Esophagus (tissue), 2 donors: ENCODE data around the gene STKLD1. TPM values are rescaled to one million over a fixed set of nuclear protein-coding genes. Genes with fewer than 3 reads are reported as not detected.

ENCODE experiments used
- H3K27ac ChIP-seq, 2 donors: one replicate each; pipeline ENCODE4 v1.5.1; 2013; ENCODE audit warnings: low read depth in 2 of 2, mild to moderate bottlenecking in 2 of 2, inconsistent platforms in 1 of 2, low read length in 1 of 2, moderate library complexity in 1 of 2
- H3K27me3 ChIP-seq, 2 donors: one replicate each; pipeline ENCODE4 v1.6.1; 2013; ENCODE audit warnings: low read length in 2 of 2, control low read depth in 1 of 2, mild to moderate bottlenecking in 1 of 2; ENCODE audit not compliant: insufficient read depth in 2 of 2, control insufficient read depth in 1 of 2
- H3K36me3 ChIP-seq, 2 donors: one replicate each; pipeline ENCODE4 v1.6.1; 2013; ENCODE audit warnings: low read length in 1 of 2; ENCODE audit not compliant: control insufficient read depth in 2 of 2, insufficient read depth in 2 of 2
- H3K4me1 ChIP-seq, 2 donors: one replicate each; pipeline ENCODE4 v1.6.1; 2013; ENCODE audit warnings: low read length in 1 of 2; ENCODE audit not compliant: control insufficient read depth in 2 of 2, insufficient read depth in 2 of 2
- H3K4me3 ChIP-seq, 2 donors: one replicate each; pipeline ENCODE4 v1.5.1; 2013; ENCODE audit warnings: low read length in 2 of 2, mild to moderate bottlenecking in 2 of 2, low read depth in 1 of 2, moderate library complexity in 1 of 2
- H3K9me3 ChIP-seq, 2 donors: one replicate each; pipeline ENCODE4 v1.6.1; 2013; ENCODE audit warnings: mild to moderate bottlenecking in 2 of 2, low read depth in 1 of 2, low read length in 1 of 2, moderate library complexity in 1 of 2; ENCODE audit not compliant: control insufficient read depth in 2 of 2, insufficient read depth in 1 of 2
- WGBS, 2 donors: extraction: QIAGEN DNeasy Blood & Tissue Kit; methylation state at CpG; one replicate each; pipeline ENCODE4 v1.1.7; 2013; 5-methylcytosine and 5-hydroxymethylcytosine counted together
- polyA plus RNA-seq, 2 donors: library from polyadenylated mRNA; stranded (reverse); fragments of 200-250 nt; gene quantifications; one replicate each; pipeline ENCODE4 v1.2.3, GENCODE V29; 2013
- donor health status: healthy with polysubstance abuse.
- donor health status: Bipolar disorder and iron deficiency.

STKLD1 gene
- polyA plus RNA-seq, 2 donors, result 0.49 to 1.3 TPM

DNA sequence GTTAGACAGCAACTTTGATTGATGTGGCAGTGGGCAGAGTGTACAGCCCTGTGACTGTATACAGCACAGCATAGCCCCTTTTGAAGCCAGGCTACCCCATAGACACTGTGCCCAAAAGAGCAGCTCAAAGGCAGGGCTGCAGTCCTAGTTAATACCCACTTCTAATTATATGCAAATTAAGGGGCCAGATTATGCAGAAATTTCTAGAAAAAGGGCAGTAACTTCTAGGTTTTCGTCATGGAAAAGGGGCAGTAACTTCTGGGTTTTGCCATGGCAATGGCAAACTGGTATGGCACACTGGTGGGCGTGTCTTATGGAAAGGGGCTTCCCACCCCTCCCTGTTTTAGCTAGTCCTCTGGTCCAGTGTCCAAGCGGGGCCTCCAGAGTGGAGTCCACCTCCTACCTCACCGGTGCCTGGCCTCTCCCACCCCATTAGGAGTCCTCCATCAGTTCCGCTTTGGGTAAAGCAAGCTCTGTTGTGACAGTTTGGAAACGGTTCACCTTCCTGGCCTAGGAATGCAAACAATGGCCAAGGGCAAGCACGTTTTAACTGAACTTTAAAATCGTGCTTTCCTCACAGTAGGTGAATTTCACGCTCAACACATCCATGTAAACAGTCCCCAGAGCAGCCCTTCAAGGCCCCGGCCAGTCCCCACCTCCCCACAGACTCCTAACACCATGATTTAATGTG, 51.6 kb downstream of the STKLD1 start:
- Histone ChIP-seq H3K4me3 (peak overlapping the region in 1 of 2 donors; percentile 29), H3K27me3 (no peaks in the 10 kb centered on the region), H3K4me1 (peaks cover 0 to 5% of the 10 kb centered on the region in 2 donors), H3K27ac (no peak overlapping the region), H3K36me3 (peaks cover 0 to 3% of the 10 kb centered on the region in 2 donors), H3K9me3 (no peaks in the 10 kb centered on the region)
- 56 to 57% methylated on average over 10 of the region's 10 CpGs for WGBS, 2 donors

DNA sequence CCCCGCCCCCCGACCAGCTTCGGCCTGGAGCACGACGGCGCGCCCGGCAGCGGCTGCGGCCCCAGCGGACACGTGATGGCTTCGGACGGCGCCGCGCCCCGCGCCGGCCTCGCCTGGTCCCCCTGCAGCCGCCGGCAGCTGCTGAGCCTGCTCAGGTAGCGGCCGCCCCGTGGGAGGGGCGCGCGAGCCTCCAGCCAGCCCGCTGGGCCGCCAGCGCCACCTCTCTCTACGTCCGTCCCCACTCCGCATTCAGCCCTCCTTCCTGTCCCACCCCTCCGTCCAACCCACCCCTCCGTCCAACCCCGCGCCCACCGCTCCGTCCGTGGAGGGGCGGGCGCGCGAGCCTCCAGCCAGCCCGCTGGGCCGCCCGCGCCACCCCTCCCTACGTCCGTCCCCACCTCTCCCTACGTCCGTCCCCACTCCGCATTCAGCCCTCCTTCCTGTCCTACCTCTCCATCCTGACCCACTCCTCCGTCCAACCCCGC, 52.5 kb downstream of the STKLD1 start:
- peak overlapping the region; percentile 13 to 29 for H3K4me3 ChIP-seq
- H3K9me3 ChIP-seq, result no peaks in the 10 kb centered on the region
- no peak overlapping the region for H3K27ac ChIP-seq
- 1 to 2% methylated on average over 35 to 57 of the region's 57 CpGs for WGBS, 2 donors
- peaks cover 0 to 3% of the 10 kb centered on the region in 2 donors for H3K36me3 ChIP-seq
- peaks cover 0 to 5% of the 10 kb centered on the region in 2 donors for H3K4me1 ChIP-seq
- no peaks in the 10 kb centered on the region for H3K27me3 ChIP-seq

- H3K27me3 ChIP-seq, result no peaks in the 10 kb centered on the region
- H3K4me3 ChIP-seq, result no peak overlapping the region
- peaks cover 0 to 5% of the 10 kb centered on the region in 2 donors for H3K4me1 ChIP-seq
- H3K9me3 ChIP-seq, result no peaks in the 10 kb centered on the region
- H3K36me3 ChIP-seq, result peaks cover 0 to 3% of the 10 kb centered on the region in 2 donors
- no peak overlapping the region for H3K27ac ChIP-seq
- WGBS, 2 donors, result 4 to 5% methylated on average over 8 to 18 of the region's 18 CpGs
Observed at GRCh38 chr9:133429214-133429613, 53.0 kb downstream of the STKLD1 start.

GRCh38 chr9:133429641-133430161, 53.5 kb downstream of the STKLD1 start:
- Histone ChIP-seq H3K36me3 (peaks cover 0 to 3% of the 10 kb centered on the region in 2 donors), H3K4me1 (peaks cover 0 to 5% of the 10 kb centered on the region in 2 donors), H3K27ac (no peak overlapping the region), H3K9me3 (no peaks in the 10 kb centered on the region), H3K27me3 (no peaks in the 10 kb centered on the region), H3K4me3 (no peak overlapping the region)
- 28 to 35% methylated on average over 48 to 49 of the region's 49 CpGs for WGBS, 2 donors

DNA sequence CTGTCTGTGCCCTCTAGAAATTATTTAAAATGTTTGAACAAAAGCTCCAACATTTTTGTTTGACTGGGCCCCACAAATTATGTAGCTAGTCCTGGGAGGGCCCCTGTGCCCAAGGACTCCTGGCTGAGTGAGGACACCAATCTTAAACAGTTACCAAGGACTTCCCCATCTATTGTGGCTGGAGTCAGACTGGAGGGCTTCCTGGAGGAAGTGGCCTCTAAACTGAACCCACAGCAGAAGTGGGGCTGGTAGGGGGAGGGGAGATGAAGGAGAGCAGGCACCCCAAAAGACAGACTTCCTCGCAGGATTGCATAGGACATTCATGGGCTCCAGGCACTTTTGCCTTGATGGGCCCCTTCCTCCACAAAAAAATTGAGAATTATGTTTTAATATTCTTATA, 54.1 kb downstream of the STKLD1 start:
- Histone ChIP-seq H3K9me3 (no peaks in the 10 kb centered on the region), H3K27ac (no peak overlapping the region), H3K4me1 (peaks cover 0 to 5% of the 10 kb centered on the region in 2 donors), H3K4me3 (no peak overlapping the region), H3K27me3 (no peaks in the 10 kb centered on the region), H3K36me3 (peaks cover 0 to 3% of the 10 kb centered on the region in 2 donors)
- WGBS, 2 donors, result 95 to 100% methylated on average over 1 of the region's 1 CpG

- Histone ChIP-seq H3K9me3 (no peaks in the 10 kb centered on the region), H3K27me3 (no peaks in the 10 kb centered on the region), H3K4me3 (no peak overlapping the region), H3K27ac (no peak overlapping the region), H3K4me1 (peaks cover 0 to 4% of the 10 kb centered on the region in 2 donors), H3K36me3 (no peaks in the 10 kb centered on the region)
- 85 to 88% methylated on average over 11 of the region's 11 CpGs for WGBS, 2 donors
Observed at GRCh38 chr9:133433351-133433843, 57.2 kb downstream of the STKLD1 start.

GRCh38 chr9:133436681-133437080, 60.5 kb downstream of the STKLD1 start:
- Histone ChIP-seq H3K9me3 (no peaks in the 10 kb centered on the region), H3K4me1 (no peaks in the 10 kb centered on the region), H3K4me3 (no peak overlapping the region), H3K27me3 (no peaks in the 10 kb centered on the region), H3K36me3 (no peaks in the 10 kb centered on the region), H3K27ac (no peak overlapping the region)
- 78 to 82% methylated on average over 16 of the region's 16 CpGs for WGBS, 2 donors

- no peak overlapping the region for H3K4me3 ChIP-seq
- H3K36me3 ChIP-seq, result no peaks in the 10 kb centered on the region
- no peaks in the 10 kb centered on the region for H3K4me1 ChIP-seq
- no peak overlapping the region for H3K27ac ChIP-seq
- WGBS, 2 donors, result 89 to 90% methylated on average over 20 of the region's 20 CpGs
- no peaks in the 10 kb centered on the region for H3K9me3 ChIP-seq
- no peaks in the 10 kb centered on the region for H3K27me3 ChIP-seq
Observed at GRCh38 chr9:133437753-133438531, 61.8 kb downstream of the STKLD1 start.

- H3K27ac ChIP-seq, result no peak overlapping the region
- H3K27me3 ChIP-seq, result no peaks in the 10 kb centered on the region
- 69 to 73% methylated on average over 4 of the region's 4 CpGs for WGBS, 2 donors
- no peaks in the 10 kb centered on the region for H3K4me1 ChIP-seq
- no peaks in the 10 kb centered on the region for H3K9me3 ChIP-seq
- H3K36me3 ChIP-seq, result no peaks in the 10 kb centered on the region
- no peak overlapping the region for H3K4me3 ChIP-seq
Observed at GRCh38 chr9:133439337-133439736, 63.2 kb downstream of the STKLD1 start.
